Esophagus muscularis mucosa (tissue), 3 donors: ENCODE measurements around the gene DGKZ.

ENCODE experiments used
- POLR2A ChIP-seq: fragments of 450-650 bp; IDR thresholded peaks from one replicate; pipeline ENCODE4 v1.6.1; 2017; ENCODE audit warnings: antibody characterized with exemption, moderate library complexity, mild to moderate bottlenecking, low read depth
- POLR2AphosphoS5 ChIP-seq, 2 donors: sonication (generic); formaldehyde crosslinking; IDR thresholded peaks; one replicate each; pipeline ENCODE4 v1.6.1; 2017; ENCODE audit warnings: antibody characterized with exemption in 2 of 2
- TF ChIP-seq, protein P1 (sequence below), 3 experiments: fragments of 200-600 bp in 2 of 3; fragments of 450-650 bp in 1 of 3; sonication (generic) in 2 of 3; IDR thresholded peaks; one replicate each; pipeline ENCODE4 v1.5.1; 2017 to 2019; ENCODE audit warnings: antibody characterized with exemption in 3 of 3, mild to moderate bottlenecking in 2 of 3, moderate library complexity in 1 of 3

DNA sequence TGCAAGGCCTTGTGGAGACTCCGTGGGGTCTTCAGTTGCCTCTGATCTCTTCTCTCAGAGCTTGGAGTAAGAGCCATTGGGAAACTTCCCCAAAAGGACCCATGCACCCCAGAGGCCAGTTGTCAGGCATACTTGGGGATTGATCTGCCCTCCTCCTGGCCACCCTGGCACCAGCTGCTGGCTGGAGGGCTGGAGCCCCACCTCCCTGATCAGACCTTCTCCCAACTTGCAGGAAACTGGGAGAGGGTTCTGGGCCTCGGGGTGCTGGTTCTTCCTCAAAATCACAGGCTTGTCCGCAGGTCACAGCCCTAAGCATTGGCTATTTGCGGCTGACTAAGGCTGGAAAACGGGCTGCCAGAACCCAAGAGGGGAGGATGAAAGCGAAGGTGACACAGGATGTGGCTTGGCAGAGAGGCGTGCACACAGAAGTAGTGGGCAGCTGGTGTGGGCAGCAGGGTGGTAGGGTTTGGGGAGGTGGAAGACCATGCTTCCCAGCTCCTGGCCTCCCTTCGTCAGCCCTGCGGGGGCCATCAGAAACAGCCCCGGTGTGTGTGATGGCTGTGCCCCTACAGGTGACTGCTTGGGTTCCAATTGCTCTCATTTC lies 1.3 kb upstream of the DGKZ start:
- TF ChIP-seq POLR2AphosphoS5 (IDR thresholded peaks at IDR 0.05): no peak
- TF ChIP-seq, protein P1, sequence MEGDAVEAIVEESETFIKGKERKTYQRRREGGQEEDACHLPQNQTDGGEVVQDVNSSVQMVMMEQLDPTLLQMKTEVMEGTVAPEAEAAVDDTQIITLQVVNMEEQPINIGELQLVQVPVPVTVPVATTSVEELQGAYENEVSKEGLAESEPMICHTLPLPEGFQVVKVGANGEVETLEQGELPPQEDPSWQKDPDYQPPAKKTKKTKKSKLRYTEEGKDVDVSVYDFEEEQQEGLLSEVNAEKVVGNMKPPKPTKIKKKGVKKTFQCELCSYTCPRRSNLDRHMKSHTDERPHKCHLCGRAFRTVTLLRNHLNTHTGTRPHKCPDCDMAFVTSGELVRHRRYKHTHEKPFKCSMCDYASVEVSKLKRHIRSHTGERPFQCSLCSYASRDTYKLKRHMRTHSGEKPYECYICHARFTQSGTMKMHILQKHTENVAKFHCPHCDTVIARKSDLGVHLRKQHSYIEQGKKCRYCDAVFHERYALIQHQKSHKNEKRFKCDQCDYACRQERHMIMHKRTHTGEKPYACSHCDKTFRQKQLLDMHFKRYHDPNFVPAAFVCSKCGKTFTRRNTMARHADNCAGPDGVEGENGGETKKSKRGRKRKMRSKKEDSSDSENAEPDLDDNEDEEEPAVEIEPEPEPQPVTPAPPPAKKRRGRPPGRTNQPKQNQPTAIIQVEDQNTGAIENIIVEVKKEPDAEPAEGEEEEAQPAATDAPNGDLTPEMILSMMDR (IDR thresholded peaks at IDR 0.05): no peak
- no peak for TF ChIP-seq POLR2A
